NCI-H82 treated with DMSO at 0.1 percent for 48 hours (cell line): ENCODE data around the gene MS4A4A.
"Not testable (repeated sequence)": the region's sequence is repeated elsewhere in the genome, so short reads cannot be mapped to it uniquely, and the experiment has no call there.

ENCODE experiments used
- DNase-seq: peaks from one replicate; lab custom pipeline; 2025; ENCODE audit not compliant: unreplicated experiment; lab: John Stamatoyannopoulos, UW

The MS4A4A gene

DNA sequence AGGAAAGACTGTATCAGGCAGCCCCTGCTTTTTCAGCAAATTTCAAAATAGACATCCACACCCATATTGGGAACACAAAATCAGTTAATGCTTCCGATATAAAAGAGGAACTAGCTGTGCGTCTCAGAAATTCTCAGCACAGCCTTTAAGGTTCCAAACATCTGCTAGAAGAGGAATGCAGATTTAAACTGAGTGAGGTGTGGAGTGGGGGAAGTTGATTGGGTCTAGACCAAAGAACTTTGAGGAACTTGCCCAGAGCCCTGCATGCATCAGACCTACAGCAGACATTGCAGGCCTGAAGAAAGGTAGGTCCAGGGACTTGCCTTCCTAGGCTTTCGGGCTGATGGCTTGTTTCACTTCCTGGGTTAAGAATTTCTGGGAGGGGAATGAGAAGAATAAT, at the start of gene MS4A4A:
Gene MS4A4A (plus strand): TSS at position 255 of the 400 bp plus-strand sequence. CDS start 10 bp downstream, at position 265.
- DNase-seq, result no peak

DNA sequence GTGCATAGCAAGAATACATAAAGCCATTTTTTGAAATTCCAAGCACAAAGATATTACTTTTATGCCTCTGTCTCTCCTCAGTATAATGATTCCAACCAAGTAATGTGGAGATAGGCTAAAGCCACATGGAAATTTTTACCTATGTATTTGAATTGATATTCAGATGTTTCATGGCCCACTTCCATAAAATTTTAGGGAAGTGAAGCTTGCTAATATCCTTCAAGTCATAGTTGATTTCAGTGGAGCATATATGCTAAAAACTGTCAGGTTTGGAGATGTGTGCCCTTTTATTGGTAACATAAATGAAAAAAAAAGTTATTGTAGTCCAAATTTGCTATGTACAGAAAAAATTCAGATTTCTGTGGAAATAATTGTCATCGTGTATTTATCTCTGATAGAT, 49.8 kb upstream of the MS4A4A start:
- no peak for DNase-seq

DNA sequence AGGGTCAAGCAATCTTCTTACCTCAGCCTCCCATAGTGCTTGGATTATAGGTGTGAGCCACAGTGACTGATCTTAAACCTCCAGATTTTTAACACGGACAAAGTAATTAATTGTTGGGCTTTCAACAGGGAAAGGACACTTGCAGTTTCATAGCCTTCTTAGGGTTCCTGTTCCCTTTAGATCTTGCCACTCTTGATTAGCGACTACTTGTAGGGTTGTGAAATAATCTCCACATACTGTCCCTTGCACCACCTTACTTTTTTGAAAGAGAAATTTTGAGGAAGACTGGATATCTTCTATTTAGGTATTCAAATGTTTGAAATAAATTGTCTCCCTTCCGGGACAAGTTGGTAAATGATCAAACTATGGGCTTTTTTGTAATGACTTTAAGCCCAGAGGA, 45.1 kb upstream of the MS4A4A start:
- no peak for DNase-seq

DNA sequence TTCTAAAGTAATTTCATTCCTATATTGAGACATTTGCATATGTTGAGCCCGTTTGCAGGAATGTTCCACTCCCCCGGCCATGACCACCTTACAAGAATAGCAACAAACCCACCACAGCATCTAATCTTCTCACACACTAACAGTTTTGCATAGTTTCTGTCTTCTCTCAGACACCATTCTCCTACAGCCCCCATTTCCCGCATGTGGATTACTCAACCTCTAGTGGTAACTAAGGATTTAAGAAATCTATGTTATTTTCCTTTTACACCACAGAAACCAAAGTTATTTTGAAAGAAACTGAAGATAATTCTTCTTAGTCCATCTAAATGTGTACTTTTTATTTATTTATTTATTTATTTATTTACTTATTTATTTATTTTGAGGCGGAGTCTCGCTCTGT, 39.8 kb upstream of the MS4A4A start:
- no peak for DNase-seq

DNA sequence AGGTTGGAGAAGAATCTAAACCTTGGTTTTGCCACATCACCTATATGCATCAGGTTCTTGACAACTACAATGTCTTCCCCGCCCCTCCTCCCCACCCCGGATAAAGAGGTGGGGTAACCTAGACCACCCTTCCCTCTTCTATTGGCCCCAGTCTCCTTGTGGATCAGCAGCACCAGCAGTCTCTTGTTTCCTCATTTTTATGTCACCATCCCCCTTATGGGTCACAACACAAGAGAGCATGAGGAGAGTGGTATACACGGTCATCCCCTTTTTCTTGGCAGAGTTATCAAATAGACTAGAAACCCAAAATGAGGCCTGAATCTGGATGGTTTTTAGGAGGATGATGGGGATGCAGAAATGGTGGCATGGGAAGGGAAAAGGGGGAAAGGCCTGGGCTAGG, 38.7 kb upstream of the MS4A4A start:
- DNase-seq, result no peak

DNA sequence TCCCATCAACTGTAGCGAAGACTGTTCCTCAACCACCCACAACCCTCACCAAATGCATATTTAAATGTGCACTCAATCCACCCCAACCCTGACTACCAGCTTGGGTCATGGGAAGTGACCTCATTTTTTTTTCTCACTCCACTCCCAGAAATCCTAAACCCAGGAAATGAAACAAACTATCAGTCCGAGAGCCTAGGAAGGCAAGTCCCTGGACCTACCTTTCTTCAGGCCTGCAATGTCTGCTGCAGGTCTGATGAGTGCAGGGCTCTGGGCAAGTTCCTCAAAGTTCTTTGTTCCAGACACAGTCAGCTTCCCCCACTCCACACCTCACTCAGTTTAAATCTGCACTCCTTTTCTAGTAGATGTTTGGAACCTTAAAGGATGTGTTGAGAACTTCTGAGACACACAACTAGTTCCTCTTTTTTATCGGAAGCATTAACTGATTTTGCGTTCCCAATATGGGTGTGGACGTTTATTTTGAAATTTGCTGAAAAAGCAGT, 37.7 kb upstream of the MS4A4A start, which contains the start of gene MS4A4E:
Gene MS4A4E (minus strand): TSS at position 398 of the 500 bp plus-strand sequence. CDS start 13,082 bp downstream, outside the sequence.
- DNase-seq, result no peak

DNA sequence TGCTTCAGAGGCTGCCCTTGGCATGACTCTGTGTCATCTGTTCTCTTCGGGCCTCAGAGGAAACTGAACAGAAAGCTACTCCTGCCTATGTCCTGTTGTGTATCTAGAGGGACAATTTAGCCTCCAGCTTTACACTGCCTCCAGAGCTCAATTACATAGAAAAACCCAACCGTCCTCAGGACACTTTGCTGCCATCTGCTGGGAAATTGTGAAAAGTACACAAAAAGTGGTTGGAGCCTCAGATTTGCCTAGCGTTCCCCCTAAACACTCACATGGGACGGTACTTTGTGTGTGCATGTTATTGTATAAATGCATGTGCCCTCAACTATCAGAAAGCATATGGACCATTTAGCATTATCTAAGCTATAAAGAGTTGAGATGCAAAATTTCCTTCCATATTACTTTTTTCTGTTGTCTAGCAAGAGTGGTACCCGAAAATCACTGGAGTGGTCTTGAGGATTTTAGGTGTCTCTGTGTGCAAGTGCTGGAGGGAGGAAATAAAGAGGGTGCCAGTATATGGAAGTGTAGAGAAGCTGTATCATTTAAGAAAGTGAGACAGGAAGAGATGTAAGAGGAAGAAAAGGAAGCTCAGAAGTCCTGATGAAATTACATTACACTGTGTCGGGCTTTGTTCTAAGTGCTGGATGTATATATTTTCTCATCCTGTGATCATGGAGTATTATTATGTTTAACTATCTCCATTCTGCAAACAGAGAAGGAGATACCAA, 28.8 kb upstream of the MS4A4A start:
- DNase-seq, result no peak

DNA sequence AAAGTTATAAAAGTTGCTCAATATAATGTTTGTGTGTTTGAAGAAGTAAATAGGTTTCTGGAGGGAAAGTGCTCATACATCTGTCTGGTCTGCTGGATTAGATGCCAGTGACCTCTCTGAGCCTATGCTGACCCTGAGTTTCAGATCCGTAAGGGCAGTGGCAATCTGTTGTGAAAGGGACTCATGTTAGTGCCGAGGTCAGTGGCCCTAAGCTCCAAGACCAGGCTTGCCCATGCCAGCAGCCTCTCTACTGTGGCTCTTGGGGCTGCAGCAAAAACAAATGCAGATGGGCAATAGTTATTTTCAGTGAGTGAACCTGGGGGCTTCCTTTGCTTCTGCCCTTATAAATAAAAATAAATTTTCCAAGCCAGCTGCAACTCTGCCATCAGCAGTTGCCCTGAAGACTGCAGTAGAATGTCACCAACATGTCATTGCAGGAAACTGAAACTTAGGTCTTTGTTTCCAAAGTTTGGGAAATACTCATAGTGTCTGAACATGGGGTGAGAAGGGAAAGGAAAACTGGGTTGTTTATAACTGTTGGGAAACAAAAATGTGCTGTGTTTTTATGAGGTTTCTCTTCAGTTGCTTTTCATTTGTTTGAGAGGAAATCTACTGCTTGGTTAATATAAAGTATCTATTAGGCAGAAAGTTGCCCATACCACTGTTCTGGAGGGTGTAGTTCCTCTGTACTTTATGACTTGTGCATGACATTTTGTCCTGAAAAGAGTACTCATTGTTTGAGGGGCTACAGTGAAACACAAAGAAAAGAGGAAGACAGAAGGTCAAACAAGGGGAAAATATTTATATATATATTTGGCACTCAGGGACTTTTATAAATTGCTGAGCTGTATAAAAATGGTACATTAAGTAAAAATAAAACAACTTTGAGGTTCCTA, 28.0 kb upstream of the MS4A4A start:
- no peak for DNase-seq

DNA sequence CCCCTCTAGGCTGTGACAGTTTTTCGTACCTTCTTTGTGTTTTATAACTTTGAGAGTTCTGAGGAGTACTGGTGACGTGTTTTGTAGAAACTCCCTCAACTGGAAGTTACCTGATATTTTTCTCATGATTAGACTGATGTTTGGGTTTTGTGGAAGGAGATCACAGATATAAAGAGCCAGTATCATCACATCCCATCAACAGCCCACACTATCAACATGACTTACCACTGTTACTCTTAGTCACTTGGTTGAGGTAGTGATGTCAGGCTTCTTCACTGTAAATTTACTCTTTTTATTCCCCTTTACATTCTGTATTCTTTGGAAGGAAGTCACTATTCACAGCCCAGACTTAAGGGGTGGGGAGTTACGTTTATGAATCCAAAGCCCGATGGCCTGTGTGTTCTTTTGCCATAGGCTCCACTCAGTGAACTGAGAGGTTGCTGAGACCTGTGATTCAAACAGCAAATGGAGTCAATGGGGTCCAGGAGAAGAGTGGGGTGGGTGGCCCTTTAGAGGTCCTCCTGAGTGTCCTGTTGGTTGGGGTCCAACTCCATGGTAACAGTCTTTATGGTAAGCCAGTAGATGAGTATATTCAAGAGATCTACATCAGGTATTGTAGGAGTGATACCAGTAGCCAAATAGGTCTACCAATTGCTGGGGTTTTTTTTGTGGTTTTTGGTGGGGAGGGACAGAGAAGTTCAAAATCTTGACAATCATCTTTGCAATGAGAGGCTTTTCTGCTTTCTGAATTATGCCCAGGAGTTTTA, 22.3 kb upstream of the MS4A4A start:
- DNase-seq, result no peak

DNA sequence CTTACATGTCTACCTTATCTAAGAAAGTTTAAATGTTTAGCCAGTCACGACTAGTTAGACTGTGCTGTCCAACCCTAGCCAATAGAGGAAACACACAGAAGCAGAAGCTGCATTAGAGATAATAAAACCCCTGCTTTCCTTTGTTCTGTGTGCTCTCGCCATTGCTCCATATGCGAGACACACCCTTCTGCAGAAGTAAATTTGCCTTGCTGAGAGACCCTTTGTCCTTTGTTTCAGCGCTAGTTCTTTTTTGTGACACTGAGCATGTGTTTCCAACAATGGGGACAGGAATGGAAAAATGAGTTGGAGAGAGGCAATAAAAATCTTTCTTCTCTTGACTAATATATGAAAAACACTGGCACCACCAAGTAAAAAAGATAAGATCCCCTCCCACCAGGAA, 19.5 kb upstream of the MS4A4A start:
- no peak for DNase-seq

DNA sequence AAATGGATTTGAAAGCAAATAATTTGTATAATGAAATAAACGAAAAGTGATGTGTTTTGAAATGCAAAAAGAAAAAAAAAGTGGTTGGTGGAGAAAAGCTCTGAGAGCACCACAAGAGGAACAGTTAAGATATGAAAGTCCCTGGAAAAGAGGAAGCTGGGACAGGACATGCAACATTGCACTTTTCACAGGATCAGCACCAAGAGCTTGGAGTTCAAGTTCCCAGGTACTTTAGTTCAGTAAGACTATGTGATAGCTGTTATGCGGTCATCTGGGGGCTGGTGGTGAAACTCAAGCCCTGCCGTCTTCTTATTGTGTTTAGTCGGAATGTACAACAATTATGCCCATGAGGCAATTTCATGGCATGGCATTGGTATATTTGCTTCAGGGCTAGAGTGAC, 17.1 kb upstream of the MS4A4A start:
- no peak for DNase-seq

DNA sequence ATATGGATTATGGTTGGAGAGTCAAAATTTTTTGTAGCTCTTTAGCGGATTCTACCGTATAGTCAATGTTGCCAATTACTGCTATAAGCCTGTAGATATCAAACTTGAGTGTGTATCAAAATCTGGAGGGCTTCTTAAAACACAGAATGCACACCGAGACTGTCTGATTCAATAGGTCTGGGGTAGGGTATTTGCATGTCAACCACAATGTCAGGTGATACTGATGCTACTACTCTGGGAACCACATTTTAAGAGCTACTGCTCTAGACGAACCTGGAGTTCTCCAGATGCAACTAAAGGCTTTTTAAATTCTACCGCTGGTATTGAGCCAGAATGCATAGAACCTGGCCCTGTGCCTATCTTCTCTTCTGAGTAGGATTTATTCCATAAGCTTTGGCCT, 15.8 kb upstream of the MS4A4A start:
- no peak for DNase-seq

DNA sequence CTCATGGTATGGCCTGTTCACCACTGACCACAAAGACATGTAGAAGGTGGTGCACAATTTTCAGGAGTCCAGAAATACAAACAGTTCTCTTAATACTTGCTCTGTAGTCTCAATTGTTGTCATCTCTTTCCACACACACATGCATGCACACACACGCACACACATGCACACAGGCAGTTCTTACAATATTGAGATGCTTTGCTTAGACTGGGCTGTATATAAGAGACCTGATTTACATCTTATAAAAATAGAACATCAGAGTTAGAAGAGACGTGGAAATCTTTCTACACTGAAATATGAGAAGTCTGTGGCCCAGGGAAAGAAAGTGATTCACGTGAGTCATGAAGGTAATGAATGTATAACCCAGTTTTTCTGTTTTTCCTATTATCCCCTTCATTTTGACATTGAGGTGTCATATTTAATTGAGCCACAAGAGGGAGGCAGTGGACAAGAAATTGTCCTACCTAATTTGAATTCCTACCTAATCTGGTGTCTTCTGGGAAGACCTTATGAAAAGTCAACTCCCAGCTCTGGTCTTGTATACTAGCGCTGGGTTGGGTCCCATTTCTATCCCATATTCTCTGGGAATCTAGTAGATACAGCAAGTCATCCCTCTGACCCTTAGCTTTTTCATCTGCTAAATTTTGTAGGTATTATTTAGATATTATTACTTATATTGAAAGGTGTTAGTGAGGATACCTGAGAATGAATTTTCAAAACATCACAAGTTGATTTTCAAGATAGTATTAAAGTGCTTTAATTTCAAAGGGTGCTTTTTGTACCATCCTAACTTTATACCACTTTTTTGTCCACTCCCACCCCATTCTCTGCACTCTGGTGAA, 14.9 kb upstream of the MS4A4A start:
- no peak for DNase-seq

DNA sequence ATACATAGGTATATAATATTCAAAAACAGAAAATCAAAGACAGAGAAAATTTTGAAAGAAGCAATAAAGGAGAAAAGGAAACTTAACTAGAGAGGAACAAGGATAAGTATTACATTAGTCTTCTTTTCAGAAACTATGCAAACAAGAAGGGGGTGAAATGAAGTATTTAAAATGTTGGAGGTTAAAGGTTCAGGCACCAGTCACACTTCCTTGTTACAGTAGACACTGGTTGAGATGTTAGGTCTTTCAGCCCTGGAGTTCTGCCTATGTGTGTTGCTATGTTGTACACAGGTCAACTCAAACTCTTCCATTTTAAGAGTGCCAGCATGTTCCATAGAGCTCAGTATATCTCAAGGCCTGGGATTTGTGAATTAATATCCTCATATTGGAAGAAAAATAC, 6.0 kb upstream of the MS4A4A start:
- no peak for DNase-seq

DNA sequence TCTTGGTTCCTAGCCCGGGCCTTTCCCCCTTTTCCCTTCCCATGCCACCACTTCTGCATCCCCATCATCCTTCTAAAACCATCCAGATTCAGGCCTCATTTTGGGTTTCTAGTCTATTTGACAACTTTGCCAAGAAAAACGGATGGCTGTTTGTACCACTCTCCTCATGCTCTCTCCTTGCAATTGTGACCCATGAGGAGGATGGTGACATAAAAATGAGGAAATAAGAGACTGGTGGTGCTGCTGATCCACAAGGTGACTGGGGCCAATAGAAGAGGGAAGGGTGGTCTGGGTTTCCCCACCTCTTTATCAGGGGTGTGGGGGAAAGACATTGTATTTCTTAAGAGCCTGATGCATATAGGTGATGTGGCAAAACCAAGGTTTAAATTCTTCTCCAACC, 1.0 kb downstream of the MS4A4A start:
- no peak for DNase-seq

DNA sequence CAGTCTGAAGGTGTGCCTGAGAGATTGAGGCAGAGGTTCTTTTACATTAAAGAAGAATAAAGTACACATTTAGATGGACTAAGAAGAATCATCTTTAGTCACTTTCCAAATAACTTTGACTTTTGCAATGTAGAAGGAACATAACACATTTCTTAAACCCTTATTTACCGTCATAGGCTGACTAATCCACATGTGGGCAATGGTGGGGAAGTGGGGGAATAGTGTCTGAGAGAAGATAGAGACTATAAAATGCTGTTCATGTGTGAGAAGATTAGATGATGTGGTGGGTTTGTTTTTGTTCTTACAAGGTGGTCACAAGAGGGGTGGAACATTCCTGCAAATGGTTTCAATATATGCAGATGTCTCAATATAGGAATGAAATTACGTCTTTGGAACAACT, 1.8 kb downstream of the MS4A4A start:
- DNase-seq, result no peak

DNA sequence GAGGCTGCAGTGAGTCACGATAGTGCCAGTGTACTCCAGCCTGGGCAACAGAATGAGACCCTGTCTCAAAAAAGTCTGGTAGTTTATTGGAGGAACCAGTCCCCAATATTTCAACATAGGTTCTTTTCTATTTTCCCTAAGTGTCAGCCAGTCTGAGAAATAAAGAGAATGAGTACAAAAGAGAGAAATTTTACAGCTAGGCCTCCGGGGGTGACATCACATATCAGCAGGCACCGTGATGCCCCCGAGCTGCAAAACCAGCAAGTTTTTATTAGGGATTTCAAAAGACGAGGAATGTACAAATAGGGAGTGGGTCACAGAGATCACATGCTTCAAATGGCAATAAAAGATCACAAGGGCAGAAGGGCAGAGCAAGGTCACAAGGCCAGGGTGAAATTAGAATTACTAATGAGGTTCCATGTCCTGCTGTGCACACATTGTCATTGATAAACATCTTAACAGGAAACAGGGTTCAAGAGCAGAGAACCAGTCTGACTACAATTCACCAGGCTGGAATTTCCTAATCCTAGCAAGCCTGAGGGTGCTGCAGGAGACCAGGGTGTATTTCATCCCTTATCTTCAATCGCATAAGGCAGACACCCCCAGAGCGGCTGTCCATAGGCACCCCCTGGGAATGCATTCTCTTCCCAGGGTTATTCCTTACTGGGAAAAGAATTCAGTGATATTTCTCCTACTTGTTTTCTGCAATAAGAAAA, 5.1 kb downstream of the MS4A4A start:
- not testable (repeated sequence) for DNase-seq

DNA sequence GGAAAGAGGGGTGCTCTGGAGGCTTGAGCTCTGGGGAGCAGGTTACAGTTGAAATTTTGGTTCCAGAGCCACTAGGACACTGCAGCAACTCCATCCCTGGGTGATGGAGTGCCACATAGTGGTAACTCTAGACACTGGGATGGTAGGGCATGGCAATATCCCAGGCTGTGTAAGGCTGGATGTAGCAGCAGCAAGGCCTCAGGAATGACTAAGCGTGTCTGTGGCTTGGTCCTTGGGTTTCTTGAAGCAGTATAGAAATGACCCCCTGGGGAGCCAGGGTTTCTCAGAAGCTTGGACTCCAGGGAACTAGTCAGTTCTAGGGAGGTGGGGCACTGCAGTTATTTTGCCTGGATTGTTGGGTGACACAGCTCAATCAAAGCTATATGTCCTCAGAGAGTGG, 8.1 kb downstream of the MS4A4A start:
- DNase-seq, result no peak

DNA sequence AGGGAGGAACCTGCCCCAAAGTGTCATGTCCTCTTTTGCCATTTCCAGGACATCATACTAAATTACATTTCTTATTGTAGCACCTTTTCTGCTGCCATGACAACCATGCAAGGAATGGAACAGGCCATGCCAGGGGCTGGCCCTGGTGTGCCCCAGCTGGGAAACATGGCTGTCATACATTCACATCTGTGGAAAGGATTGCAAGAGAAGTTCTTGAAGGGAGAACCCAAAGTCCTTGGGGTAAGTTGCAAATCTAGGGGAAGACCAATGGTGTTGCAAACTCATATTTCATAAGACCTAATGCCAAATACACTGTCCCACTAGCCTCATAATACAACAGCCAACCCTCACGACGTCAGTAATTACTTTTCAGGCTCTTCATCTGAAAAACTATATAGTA, 11.7 kb downstream of the MS4A4A start:
- DNase-seq, result no peak

DNA sequence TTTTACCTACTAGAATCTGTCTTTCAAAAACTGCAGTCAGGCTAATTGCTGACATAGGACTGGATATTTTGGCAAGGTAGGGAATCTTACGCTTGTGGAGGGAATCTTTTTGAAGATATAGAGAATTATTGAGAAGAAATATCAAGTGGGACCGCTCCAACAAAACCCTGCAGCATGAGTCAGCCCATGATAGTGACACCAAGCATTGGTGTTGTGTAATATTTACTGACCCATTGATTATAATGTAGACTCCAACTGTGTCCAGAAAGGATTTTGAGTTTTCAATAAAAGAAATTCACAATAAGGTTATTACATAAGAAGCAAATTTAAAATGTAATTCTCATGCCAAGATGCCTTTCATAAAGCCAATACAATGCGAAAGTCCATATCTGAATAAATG, 20.7 kb downstream of the MS4A4A start:
- no peak for DNase-seq
